Measurements from ENCODE around the gene CCNI2.

DNA sequence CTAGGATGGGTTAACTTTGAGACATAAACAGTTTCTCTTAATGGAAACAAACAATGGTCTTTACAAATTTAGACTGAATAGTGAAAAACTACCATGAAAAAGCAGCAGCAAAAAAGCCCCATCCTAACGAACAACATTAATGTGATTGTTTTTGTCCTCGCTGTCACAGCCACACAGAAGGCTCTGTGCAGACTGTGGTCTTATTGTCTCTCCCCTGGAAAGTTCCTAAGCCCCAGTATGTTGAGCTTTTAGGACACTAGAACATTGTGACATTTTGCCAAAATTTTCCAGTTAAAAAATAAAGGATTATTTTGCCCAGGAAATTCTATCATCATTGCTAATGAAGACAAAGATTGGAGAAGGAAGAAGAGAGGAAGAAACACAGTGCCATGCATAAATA lies 53.3 kb downstream of the CCNI2 start:
- TF ChIP-seq, protein P1, sequence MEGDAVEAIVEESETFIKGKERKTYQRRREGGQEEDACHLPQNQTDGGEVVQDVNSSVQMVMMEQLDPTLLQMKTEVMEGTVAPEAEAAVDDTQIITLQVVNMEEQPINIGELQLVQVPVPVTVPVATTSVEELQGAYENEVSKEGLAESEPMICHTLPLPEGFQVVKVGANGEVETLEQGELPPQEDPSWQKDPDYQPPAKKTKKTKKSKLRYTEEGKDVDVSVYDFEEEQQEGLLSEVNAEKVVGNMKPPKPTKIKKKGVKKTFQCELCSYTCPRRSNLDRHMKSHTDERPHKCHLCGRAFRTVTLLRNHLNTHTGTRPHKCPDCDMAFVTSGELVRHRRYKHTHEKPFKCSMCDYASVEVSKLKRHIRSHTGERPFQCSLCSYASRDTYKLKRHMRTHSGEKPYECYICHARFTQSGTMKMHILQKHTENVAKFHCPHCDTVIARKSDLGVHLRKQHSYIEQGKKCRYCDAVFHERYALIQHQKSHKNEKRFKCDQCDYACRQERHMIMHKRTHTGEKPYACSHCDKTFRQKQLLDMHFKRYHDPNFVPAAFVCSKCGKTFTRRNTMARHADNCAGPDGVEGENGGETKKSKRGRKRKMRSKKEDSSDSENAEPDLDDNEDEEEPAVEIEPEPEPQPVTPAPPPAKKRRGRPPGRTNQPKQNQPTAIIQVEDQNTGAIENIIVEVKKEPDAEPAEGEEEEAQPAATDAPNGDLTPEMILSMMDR (IDR thresholded peaks at IDR 0.05) = no peak
- no peak for TF ChIP-seq POLR2A (IDR thresholded peaks at IDR 0.05)

Measured in esophagus squamous epithelium (tissue), 4 donors.